Adrenal gland (tissue), 5 donors: ENCODE data around the gene MRM1.

Experiments
- POLR2A ChIP-seq, 2 donors: fragments of 450-650 bp; IDR thresholded peaks; one replicate each; pipeline ENCODE4 v1.6.1; 2017; ENCODE audit warnings: antibody characterized with exemption in 2 of 2, mild to moderate bottlenecking in 2 of 2, moderate library complexity in 1 of 2
- TF ChIP-seq, protein P1 (sequence below), 6 experiments: fragments of 450-650 bp in 4 of 6; fragments of 200-600 bp in 2 of 6; sonication (generic) in 1 of 6; IDR thresholded peaks; 1 replicate in 5 of 6; 2 replicates in 1 of 6; pipeline versions ENCODE4 v1.5.1 to v1.8.0; 2016 to 2021; ENCODE audit warnings: antibody characterized with exemption in 6 of 6, mild to moderate bottlenecking in 2 of 6, moderate library complexity in 1 of 6
- donor health status: DM: no; HTN: no; CAD: no.

DNA sequence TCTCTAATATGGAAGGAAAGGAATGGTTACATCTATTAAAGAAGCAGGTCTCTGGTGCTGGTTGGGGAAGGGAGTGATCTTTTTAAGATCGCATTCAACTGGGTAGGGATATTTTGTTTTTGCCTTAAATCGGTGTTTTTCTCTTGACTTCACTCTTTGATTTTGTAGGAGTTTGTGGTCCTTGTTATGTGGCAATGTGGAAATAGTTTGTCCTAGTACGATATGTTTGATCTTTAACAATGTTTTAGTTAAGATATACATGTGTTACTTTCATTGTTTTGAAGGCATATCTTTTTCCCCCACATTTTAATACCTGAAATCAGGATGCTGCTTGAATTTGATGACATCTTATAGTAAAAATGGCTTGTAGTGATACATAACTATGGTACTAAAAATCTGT is 47.9 kb upstream of the MRM1 start:
- TF ChIP-seq, protein P1, sequence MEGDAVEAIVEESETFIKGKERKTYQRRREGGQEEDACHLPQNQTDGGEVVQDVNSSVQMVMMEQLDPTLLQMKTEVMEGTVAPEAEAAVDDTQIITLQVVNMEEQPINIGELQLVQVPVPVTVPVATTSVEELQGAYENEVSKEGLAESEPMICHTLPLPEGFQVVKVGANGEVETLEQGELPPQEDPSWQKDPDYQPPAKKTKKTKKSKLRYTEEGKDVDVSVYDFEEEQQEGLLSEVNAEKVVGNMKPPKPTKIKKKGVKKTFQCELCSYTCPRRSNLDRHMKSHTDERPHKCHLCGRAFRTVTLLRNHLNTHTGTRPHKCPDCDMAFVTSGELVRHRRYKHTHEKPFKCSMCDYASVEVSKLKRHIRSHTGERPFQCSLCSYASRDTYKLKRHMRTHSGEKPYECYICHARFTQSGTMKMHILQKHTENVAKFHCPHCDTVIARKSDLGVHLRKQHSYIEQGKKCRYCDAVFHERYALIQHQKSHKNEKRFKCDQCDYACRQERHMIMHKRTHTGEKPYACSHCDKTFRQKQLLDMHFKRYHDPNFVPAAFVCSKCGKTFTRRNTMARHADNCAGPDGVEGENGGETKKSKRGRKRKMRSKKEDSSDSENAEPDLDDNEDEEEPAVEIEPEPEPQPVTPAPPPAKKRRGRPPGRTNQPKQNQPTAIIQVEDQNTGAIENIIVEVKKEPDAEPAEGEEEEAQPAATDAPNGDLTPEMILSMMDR (IDR thresholded peaks at IDR 0.05) = no peak
- no peak for TF ChIP-seq POLR2A (IDR thresholded peaks at IDR 0.05)
